GM18517 (cell line): ENCODE results near the gene RHOB.
A peak's percentile ranks its signal among the peaks of the same experiment; 100 is the strongest.
"Not testable (repeated sequence)": the region's sequence is repeated elsewhere in the genome, so short reads cannot be mapped to it uniquely, and the experiment has no call there.

Source experiments
- ATAC-seq: cut with Tn5 transposase; IDR thresholded peaks from one replicate; pipeline ENCODE4 v1.9.1; 2021; ENCODE audit warnings: mild to moderate bottlenecking, moderate library complexity; ENCODE audit not compliant: unreplicated experiment

The RHOB gene

GRCh38 chr2:20422402-20423271, 24.2 kb upstream of the RHOB start:
- no peak for ATAC-seq

- ATAC-seq = no peak
These were observed 23.5 kb upstream of the RHOB start for GRCh38 chr2:20423359-20423758.

- ATAC-seq = no peak
These were observed 23.0 kb upstream of the RHOB start for GRCh38 chr2:20423847-20424246.

GRCh38 chr2:20424300-20425290, 22.3 kb upstream of the RHOB start:
- ATAC-seq = peak; percentile 72

- ATAC-seq = no peak
These were observed 21.4 kb upstream of the RHOB start for GRCh38 chr2:20425371-20425881.

- ATAC-seq = no peak
These were observed 21.0 kb upstream of the RHOB start for GRCh38 chr2:20425884-20426283.

GRCh38 chr2:20427931-20428526, 18.8 kb upstream of the RHOB start:
- no peak for ATAC-seq

GRCh38 chr2:20428717-20429490, 18.0 kb upstream of the RHOB start:
- ATAC-seq = no peak

- ATAC-seq = peak; percentile 66
These were observed 17.3 kb upstream of the RHOB start for GRCh38 chr2:20429528-20429927.

GRCh38 chr2:20430035-20430434, 16.8 kb upstream of the RHOB start:
- ATAC-seq = no peak

GRCh38 chr2:20430461-20431300, 16.2 kb upstream of the RHOB start:
- no peak for ATAC-seq

- ATAC-seq = no peak
These were observed 15.6 kb upstream of the RHOB start for GRCh38 chr2:20431301-20431698.

- no peak for ATAC-seq
These were observed 15.1 kb upstream of the RHOB start for GRCh38 chr2:20431772-20432171.

GRCh38 chr2:20432714-20433113, 14.2 kb upstream of the RHOB start:
- ATAC-seq = no peak

- no peak for ATAC-seq
These were observed 13.6 kb upstream of the RHOB start for GRCh38 chr2:20433249-20433648.

GRCh38 chr2:20433946-20434553, 12.8 kb upstream of the RHOB start:
- ATAC-seq = no peak

- no peak for ATAC-seq
These were observed 12.1 kb upstream of the RHOB start for GRCh38 chr2:20434588-20435294.

- ATAC-seq = not testable (repeated sequence)
These were observed 11.4 kb upstream of the RHOB start for GRCh38 chr2:20435456-20435855.
